K562 (cell line): ENCODE data around the gene RRBP1. TPM values are rescaled to one million over a fixed set of nuclear protein-coding genes. Genes with fewer than 3 reads are reported as not detected.

Source experiments
- ATAC-seq: fragments of 200-7000 bp; cut with Tn5 transposase; 3 replicates; pipeline ENCODE4 v1.9.1; 2020; ENCODE audit warnings: moderate library complexity
- BruUV-seq: library from RNA; stranded (reverse); fragments of 400-500 nt; replicated peaks from 2 replicates; lab custom pipeline; 2021; lab: Mats Ljungman, UMichigan
- CTCF ChIA-PET: fragments of 300-600 bp; formaldehyde crosslinking; extraction: SDS; loops from one replicate; lab custom pipeline; 2021; ENCODE audit warnings: low intra/inter-chr PET ratio; lab: Yijun Ruan, JAX
- POLR2A ChIA-PET: fragments of 300-600, 350-650 bp; sonication (Branson Sonifier 250); formaldehyde crosslinking; extraction: SDS; loops from one replicate; lab custom pipeline; 2021; ENCODE audit warnings: antibody characterized with exemption, inconsistent platforms; lab: Yijun Ruan, JAX
- DNase-seq, 4 experiments: peaks; one replicate each; pipeline versions ENCODE4 v3.0.0 to v3.0.0-alpha.2; 2011 to 2018; ENCODE audit warnings: low spot score in 3 of 4, mixed read lengths in 3 of 4; ENCODE audit errors: extremely low read depth in 1 of 4
- FAIRE-seq: peaks from 2 replicates; lab custom pipeline; 2011; peaks lifted over from hg19 to GRCh38; lab: Jason Lieb, UNC
- H2AFZ ChIP-seq: 2 replicates; pipeline ENCODE4 v1.6.0; 2011; ENCODE audit warnings: low read depth, low read length, control low read depth, inconsistent platforms
- H3K27ac ChIP-seq: fragments of 200-600 bp; 3 replicates; pipeline ENCODE4 v1.8.0; 2011; ENCODE audit warnings: low read depth, mild to moderate bottlenecking, control low read depth, inconsistent platforms, low read length, moderate library complexity, mixed read lengths; ENCODE audit errors: extremely low read depth
- H3K27me3 ChIP-seq, 2 experiments: fragments of 300-600 bp in 1 of 2; 2 replicates in 1 of 2; 3 replicates in 1 of 2; pipeline versions ENCODE4 v1.6.0 to v1.8.0; 2011; ENCODE audit warnings: inconsistent platforms in 2 of 2, low read length in 2 of 2, mild to moderate bottlenecking in 1 of 2, mixed read lengths in 1 of 2, moderate library complexity in 1 of 2; ENCODE audit not compliant: control insufficient read depth in 2 of 2, insufficient read depth in 2 of 2
- H3K36me3 ChIP-seq: fragments of 300-600 bp; 3 replicates; pipeline ENCODE4 v1.8.0; 2011; ENCODE audit warnings: mild to moderate bottlenecking, low read length, inconsistent platforms; ENCODE audit not compliant: control insufficient read depth, insufficient read depth
- H3K4me1 ChIP-seq, 2 experiments: fragments of 200-600 bp in 1 of 2; replicated peaks in 1 of 2; 2 replicates in 1 of 2; 3 replicates in 1 of 2; pipeline versions ENCODE4 v1.5.1 to v1.8.0; 2011; ENCODE audit warnings: inconsistent platforms in 2 of 2, low read length in 2 of 2, mild to moderate bottlenecking in 1 of 2, mixed read lengths in 1 of 2, moderate library complexity in 1 of 2; ENCODE audit not compliant: control insufficient read depth in 2 of 2, insufficient read depth in 2 of 2
- H3K4me2 ChIP-seq: 2 replicates; pipeline ENCODE4 v1.6.1; 2011; ENCODE audit warnings: low read length, control low read depth, inconsistent platforms, mixed read lengths; ENCODE audit not compliant: insufficient read depth
- H3K4me3 ChIP-seq: fragments of 200-600 bp; sonication (generic), shearing (Covaris generic); 2 replicates; pipeline ENCODE4 v1.5.1; 2016; ENCODE audit warnings: control low read depth, inconsistent platforms
- H3K79me2 ChIP-seq: fragments of 200-600 bp; 3 replicates; pipeline ENCODE4 v1.8.0; 2011; ENCODE audit warnings: low read length, inconsistent platforms; ENCODE audit not compliant: control insufficient read depth, insufficient read depth
- H3K9ac ChIP-seq, 2 experiments: 2 replicates each; pipeline versions ENCODE4 v1.6.0 to v1.6.1; 2011; ENCODE audit warnings: low read depth in 2 of 2, low read length in 2 of 2, control low read depth in 1 of 2, inconsistent platforms in 1 of 2, mild to moderate bottlenecking in 1 of 2, mixed read lengths in 1 of 2; ENCODE audit not compliant: insufficient read depth in 1 of 2
- H3K9me1 ChIP-seq: one replicate; pipeline ENCODE4 v1.6.0; 2011; ENCODE audit warnings: inconsistent platforms, mild to moderate bottlenecking, low read length, moderate library complexity; ENCODE audit not compliant: control insufficient read depth, insufficient read depth
- H3K9me3 ChIP-seq: replicated peaks from 2 replicates; pipeline ENCODE4 v1.5.1; 2011; ENCODE audit warnings: low read depth, low read length, inconsistent platforms; ENCODE audit not compliant: control insufficient read depth, insufficient read depth
- H4K20me1 ChIP-seq: replicated peaks from 2 replicates; pipeline ENCODE4 v1.6.1; 2011; ENCODE audit warnings: low read length, inconsistent platforms, mixed read lengths; ENCODE audit not compliant: control insufficient read depth, insufficient read depth
- CREBBP ChIP-seq: IDR thresholded peaks from one replicate; pipeline ENCODE4 v1.6.1; 2012; ENCODE audit warnings: low read depth, mild to moderate bottlenecking, control low read depth, inconsistent platforms, low read length
- HDAC8 ChIP-seq: fragments of 450-650 bp; IDR thresholded peaks from 2 replicates; pipeline ENCODE4 v1.6.1; 2016; ENCODE audit warnings: mild to moderate bottlenecking, missing genetic modification characterization, moderate library complexity, missing compliant biosample characterization
- SIX5 ChIP-seq, 2 experiments: IDR thresholded peaks; 2 replicates each; pipeline ENCODE4 v1.6.1; 2011; ENCODE audit warnings: low read length in 2 of 2, borderline replicate concordance in 1 of 2, low read depth in 1 of 2, mild to moderate bottlenecking in 1 of 2, moderate library complexity in 1 of 2; ENCODE audit not compliant: insufficient read depth in 1 of 2
- SMARCA5 ChIP-seq: fragments of 450-650 bp; IDR thresholded peaks from 2 replicates; pipeline ENCODE4 v1.6.1; 2016
- ZNF239 ChIP-seq: fragments of 250-450 bp; sonication (Bioruptor Pico); IDR thresholded peaks from 2 replicates; pipeline ENCODE4 v1.4.0; 2020; ENCODE audit warnings: mild to moderate bottlenecking
- ZNF584 ChIP-seq: fragments of 200-800 bp; sonication (Bioruptor generic); IDR thresholded peaks from 2 replicates; pipeline ENCODE4 v1.6.1; 2016; ENCODE audit warnings: low read depth, mild to moderate bottlenecking, missing genetic modification characterization, missing compliant biosample characterization
- ZNF696 ChIP-seq: fragments of 250-450 bp; sonication (Bioruptor Pico); conservative IDR thresholded peaks from 2 replicates; pipeline ENCODE4 v1.4.0; 2020; ENCODE audit warnings: mild to moderate bottlenecking, moderate library complexity
- WGBS: fragments of 100-300 bp; shearing (Covaris generic); methylation state at CpG from one replicate; pipeline ENCODE4 v1.1.6; 2016; ENCODE audit warnings: low coverage, mixed read lengths; ENCODE audit not compliant: insufficient coverage; ENCODE audit errors: missing lambda C conversion rate; 5-methylcytosine and 5-hydroxymethylcytosine counted together
- in situ Hi-C: fragments of 300-500 bp; cut with MboI; formaldehyde crosslinking; loops from 4 replicates; pipeline ENCODE4 v1.15.0; 2018; ENCODE audit warnings: inconsistent platforms, mixed read lengths
- intact Hi-C: fragments of 100-400 bp; cut with micrococcal nuclease; formaldehyde crosslinking; loops from 2 replicates; pipeline ENCODE4 v1.14.2; 2022
- polyA plus RNA-seq, 8 experiments: library from polyadenylated mRNA; depleted of rRNA in 4 of 8; stranded (reverse) in 5 of 8; unstranded in 3 of 8; fragments of >200 nt; fragmentation: Nextera tagmentation in 2 of 8; fragmentation: Illumina TruSeq in 1 of 8; extraction: Ambion mirVana in 2 of 8; extraction: Trizol in 1 of 8; gene quantifications; 2 replicates each; pipeline versions ENCODE4 v1.2.1 to v1.2.3, GENCODE V29; 2011 to 2014; ENCODE audit warnings: inconsistent platforms in 1 of 8, missing spikeins in 1 of 8
- total RNA-seq, 7 experiments: library from RNA; depleted of rRNA in 6 of 7; stranded (reverse); fragments of >200 nt in 6 of 7; fragmentation: Illumina TruSeq in 2 of 7; extraction: Trizol in 2 of 7; gene quantifications; 2 replicates each; pipeline versions ENCODE4 v1.2.1 to v1.2.3, GENCODE V29; 2011 to 2021; ENCODE audit warnings: low replicate concordance in 1 of 7

RRBP1 gene
- total and polyA plus RNA-seq, 9 of the 15 experiments (the other 6 are each of a cell fraction or from before 2014, with no cell fraction given) = 0.84 to 32.0 (median 17.6) TPM

GRCh38 chr20:17630151-17630805 lies 51.8 kb downstream of the RRBP1 start:
- no peak overlapping the region; a peak in 1 of 4 replicates for H3K9ac ChIP-seq
- FAIRE-seq = no peak
- no peak overlapping the region for H3K4me3 ChIP-seq
- no peak overlapping the region for H3K4me2 ChIP-seq
- H3K27me3 ChIP-seq = no peaks in the 10 kb centered on the region
- no peak overlapping the region for H2AFZ ChIP-seq
- ATAC-seq = no peak
- ChIA-PET CTCF (no interaction called here), POLR2A (interaction anchor here (0.8 kb wide), 1 partner anchor 522 kb away, joined by 3 read pairs; no protein-coding TSS in a partner anchor)
- H3K36me3 ChIP-seq = peaks cover 24% of the 10 kb centered on the region; the same call in 2 of the 3 replicates
- TF ChIP-seq SIX5 (IDR thresholded peaks at IDR 0.05; ENCODE audit: borderline replicate concordance in 1 of 2, insufficient read depth in 1 of 2, low read depth in 1 of 2, low read length in 2 of 2) (no peak), CREBBP (no peak), ZNF239 (CRISPR knock-in tag) (no peak), HDAC8 (tag) (no peak), SMARCA5 (no peak), ZNF696 (no peak), ZNF584 (CRISPR knock-in tag) (no peak)
- H3K79me2 ChIP-seq = no peaks in the 10 kb centered on the region
- H3K27ac ChIP-seq = no peak overlapping the region
- DNase-seq = no peak
- 80% methylated on average over 10 of the region's 11 CpGs for WGBS
- no peaks in the 10 kb centered on the region for H4K20me1 ChIP-seq
- BruUV-seq = no TSS peak
- intact Hi-C loops = no loop called here
- no peaks in the 10 kb centered on the region for H3K9me3 ChIP-seq
- in situ Hi-C loops = no loop called here
- H3K4me1 ChIP-seq = no peaks in the 10 kb centered on the region
- no peaks in the 10 kb centered on the region for H3K9me1 ChIP-seq
